NB4 (cell line): ENCODE measurements around the gene SLC39A11.

ENCODE experiments used
- POLR2A ChIP-seq: IDR thresholded peaks from 2 replicates; pipeline ENCODE4 v1.6.1; 2011; ENCODE audit warnings: mild to moderate bottlenecking; ENCODE audit not compliant: insufficient read length; ENCODE audit errors: extremely low read depth
- TF ChIP-seq, protein P1 (sequence below): IDR thresholded peaks from one replicate; pipeline ENCODE4 v1.5.1; 2012; ENCODE audit warnings: low read depth, low read length

GRCh38 chr17:72778169-72779151 is 314.0 kb downstream of the SLC39A11 start:
- TF ChIP-seq, protein P1, sequence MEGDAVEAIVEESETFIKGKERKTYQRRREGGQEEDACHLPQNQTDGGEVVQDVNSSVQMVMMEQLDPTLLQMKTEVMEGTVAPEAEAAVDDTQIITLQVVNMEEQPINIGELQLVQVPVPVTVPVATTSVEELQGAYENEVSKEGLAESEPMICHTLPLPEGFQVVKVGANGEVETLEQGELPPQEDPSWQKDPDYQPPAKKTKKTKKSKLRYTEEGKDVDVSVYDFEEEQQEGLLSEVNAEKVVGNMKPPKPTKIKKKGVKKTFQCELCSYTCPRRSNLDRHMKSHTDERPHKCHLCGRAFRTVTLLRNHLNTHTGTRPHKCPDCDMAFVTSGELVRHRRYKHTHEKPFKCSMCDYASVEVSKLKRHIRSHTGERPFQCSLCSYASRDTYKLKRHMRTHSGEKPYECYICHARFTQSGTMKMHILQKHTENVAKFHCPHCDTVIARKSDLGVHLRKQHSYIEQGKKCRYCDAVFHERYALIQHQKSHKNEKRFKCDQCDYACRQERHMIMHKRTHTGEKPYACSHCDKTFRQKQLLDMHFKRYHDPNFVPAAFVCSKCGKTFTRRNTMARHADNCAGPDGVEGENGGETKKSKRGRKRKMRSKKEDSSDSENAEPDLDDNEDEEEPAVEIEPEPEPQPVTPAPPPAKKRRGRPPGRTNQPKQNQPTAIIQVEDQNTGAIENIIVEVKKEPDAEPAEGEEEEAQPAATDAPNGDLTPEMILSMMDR = no peak
- TF ChIP-seq POLR2A = no peak
